IPS-18c (cell line): Measurements from ENCODE around the gene TDO2.

ENCODE experiments used
- H3K4me3 ChIP-seq: 2 replicates; pipeline ENCODE4 v1.7.0; 2013; ENCODE audit warnings: low read depth, mild to moderate bottlenecking, low read length, moderate library complexity; ENCODE audit not compliant: insufficient read depth
- H3K9me3 ChIP-seq: one replicate; pipeline ENCODE4 v1.6.1; 2013; ENCODE audit warnings: mild to moderate bottlenecking, low read length, moderate library complexity; ENCODE audit not compliant: control insufficient read depth, insufficient read depth

TDO2 gene

DNA sequence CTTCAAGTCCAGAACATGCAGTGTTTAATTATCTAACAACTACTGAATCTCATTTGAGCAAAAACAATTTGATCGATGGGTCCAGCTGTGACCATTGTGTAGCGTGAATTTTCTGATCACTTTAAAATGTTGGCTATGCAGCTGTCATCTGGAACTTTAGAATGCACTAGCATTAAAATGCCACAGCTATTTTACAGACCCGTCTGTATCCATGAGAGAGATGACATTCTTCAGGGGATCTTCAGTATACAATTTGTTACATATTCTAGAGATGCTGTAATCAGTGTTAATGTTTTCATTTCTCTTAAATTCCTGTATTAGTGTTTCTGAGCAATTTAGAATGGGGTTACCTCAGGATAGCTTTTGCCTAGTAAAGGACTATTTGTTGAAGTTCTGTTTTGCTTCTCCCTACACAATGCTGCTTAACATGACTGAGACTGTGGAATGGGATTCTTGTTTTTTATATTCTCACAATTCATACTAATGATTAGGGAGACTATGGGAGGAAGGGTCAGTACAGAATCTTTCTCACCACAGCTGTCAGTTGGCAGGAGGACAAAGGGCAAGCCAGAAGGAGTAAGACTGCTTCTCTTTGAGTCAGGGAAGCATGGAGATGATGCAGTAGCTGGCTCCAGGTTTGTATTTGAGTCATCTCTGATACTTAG is 63.4 kb downstream of the TDO2 start:
- Histone ChIP-seq H3K4me3 (no peak overlapping the region), H3K9me3 (no peaks in the 10 kb centered on the region)
